Kidney (tissue), 14 donors: ENCODE measurements around the gene APOL1. TPM values are rescaled to one million over a fixed set of nuclear protein-coding genes. Genes with fewer than 3 reads are reported as not detected.

Source experiments
- DNase-seq, 5 donors: peaks; one replicate each; pipeline ENCODE4 v3.0.0-alpha.2; 2013 to 2020
- FAIRE-seq: peaks from 2 replicates; lab custom pipeline; 2012; peaks lifted over from hg19 to GRCh38; lab: Jason Lieb, UNC
- H3K27ac ChIP-seq, 2 donors: one replicate each; pipeline ENCODE4 v1.7.0; 2013; ENCODE audit warnings: low read depth in 2 of 2, low read length in 2 of 2, inconsistent platforms in 1 of 2
- H3K27me3 ChIP-seq: one replicate; pipeline ENCODE4 v1.7.1; 2013; ENCODE audit warnings: low read length, inconsistent platforms; ENCODE audit not compliant: control insufficient read depth, insufficient read depth
- H3K36me3 ChIP-seq, 3 donors: one replicate each; pipeline versions ENCODE4 v1.7.0 to v1.7.1; 2013; ENCODE audit warnings: low read length in 3 of 3, control low read depth in 1 of 3, inconsistent platforms in 1 of 3; ENCODE audit not compliant: insufficient read depth in 3 of 3, control insufficient read depth in 2 of 3
- H3K4me1 ChIP-seq, 3 donors: one replicate each; pipeline versions ENCODE4 v1.7.0 to v1.7.1; 2013; ENCODE audit warnings: low read length in 3 of 3, inconsistent platforms in 1 of 3, low read depth in 1 of 3; ENCODE audit not compliant: control insufficient read depth in 2 of 3, insufficient read depth in 2 of 3
- H3K4me3 ChIP-seq, 3 donors: one replicate each; pipeline versions ENCODE4 v1.7.0 to v1.8.1; 2013; ENCODE audit warnings: low read length in 3 of 3, control low read depth in 1 of 3, inconsistent platforms in 1 of 3
- H3K9ac ChIP-seq, 3 donors: one replicate each; pipeline versions ENCODE4 v1.7.0 to v1.7.1; 2013; ENCODE audit warnings: low read length in 3 of 3, control low read depth in 1 of 3, inconsistent platforms in 1 of 3
- H3K9me3 ChIP-seq, 3 donors: one replicate each; pipeline versions ENCODE4 v1.7.0 to v1.7.1; 2013; ENCODE audit warnings: low read length in 3 of 3, control low read depth in 1 of 3, inconsistent platforms in 1 of 3; ENCODE audit not compliant: control insufficient read depth in 2 of 3, insufficient read depth in 1 of 3
- CTCF ChIP-seq: IDR thresholded peaks from 3 replicates; pipeline ENCODE4 v1.5.1; 2012; ENCODE audit warnings: mild to moderate bottlenecking, moderate library complexity, borderline replicate concordance; ENCODE audit not compliant: insufficient read depth; ENCODE audit errors: extremely low read depth
- intact Hi-C: fragments of 100-400 bp; cut with DNase I; formaldehyde crosslinking; loops from one replicate; pipeline ENCODE4 v1.11.1; 2022
- microRNA-seq: library from miRNA; unstranded; fragments of <30 nt; microRNA quantifications from one replicate; pipeline ENCODE4 v1.2.0, GENCODE V29; 2020
- polyA plus RNA-seq: library from polyadenylated mRNA; stranded (reverse); fragments of 350-450 nt; fragmentation: Illumina TruSeq; extraction: RNeasy Lipid Tissue Mini Kit (QIAGEN cat#74804); gene quantifications from one replicate; pipeline ENCODE4 v1.2.3, GENCODE V29; 2014; ENCODE audit warnings: low read depth, low replicate concordance; ENCODE audit not compliant: insufficient read depth
- total RNA-seq: library from RNA; stranded (reverse); fragmentation: NEBNext Ultra II Directional; extraction: Animal tissue kit (Norgen Biotek cat#: 25700); gene quantifications from one replicate; pipeline ENCODE4 v1.2.1, GENCODE V29; 2021
- donor health status: control.
- donor health status: control.
- donor health status: control.
- donor health status: control.
- donor health status: control.
- donor health status: DM: yes; HTN: yes; CAD: no.
- donor health status: Normal renal cell carcinoma (clear cell type).

The APOL1 gene
- total and polyA plus RNA-seq, 2 donors from 2014 or later, result 51.8 to 160 TPM

- DNase-seq, result no peak
- no peaks in the 10 kb centered on the region for H3K4me1 ChIP-seq
- no peak overlapping the region for H3K27ac ChIP-seq
- intact Hi-C loops, result no loop called here
- TF ChIP-seq CTCF, result no peak
- no peak for FAIRE-seq
- no peaks in the 10 kb centered on the region for H3K27me3 ChIP-seq
- no peaks in the 10 kb centered on the region for H3K9me3 ChIP-seq
- no peak overlapping the region for H3K4me3 ChIP-seq
- no peak overlapping the region for H3K9ac ChIP-seq
- H3K36me3 ChIP-seq, result peaks cover 13 to 77% (median 50%) of the 10 kb centered on the region in 3 donors
Measured at GRCh38 chr22:36311386-36312085, 58.6 kb downstream of the APOL1 start.

- intact Hi-C loops, result no loop called here
- FAIRE-seq, result no peak
- H3K36me3 ChIP-seq, result peaks cover 11 to 84% (median 57%) of the 10 kb centered on the region in 3 donors
- no peak overlapping the region for H3K9ac ChIP-seq
- H3K4me1 ChIP-seq, result no peaks in the 10 kb centered on the region
- no peaks in the 10 kb centered on the region for H3K9me3 ChIP-seq
- H3K27ac ChIP-seq, result no peak overlapping the region
- H3K4me3 ChIP-seq, result no peak overlapping the region
- TF ChIP-seq CTCF, result no peak
- H3K27me3 ChIP-seq, result no peaks in the 10 kb centered on the region
- DNase-seq, result no peak
Measured at GRCh38 chr22:36315325-36315724, 62.4 kb downstream of the APOL1 start.

- Histone ChIP-seq H3K9me3 (no peaks in the 10 kb centered on the region), H3K4me3 (no peak overlapping the region), H3K9ac (no peak overlapping the region), H3K27me3 (no peaks in the 10 kb centered on the region), H3K27ac (no peak overlapping the region), H3K36me3 (peaks cover 11 to 84% (median 55%) of the 10 kb centered on the region in 3 donors), H3K4me1 (no peaks in the 10 kb centered on the region)
- DNase-seq, result no peak
- no peak for FAIRE-seq
- TF ChIP-seq CTCF, result no peak
- intact Hi-C loops, result no loop called here
Measured at GRCh38 chr22:36316419-36316818, 63.5 kb downstream of the APOL1 start.

Small RNA genes within 50 kb of the gene (microRNA-seq; reads per million reads assigned to microRNA genes)
- not detected for gene MIR6819

Other genes starting within 250 kb of the APOL1 start
- 68.6 TPM for gene RBFOX2, start 224.3 kb upstream of the APOL1 start, total RNA-seq
- 17.2 TPM for gene RBFOX2, start 224.3 kb upstream of the APOL1 start, polyA plus RNA-seq
- gene APOL3, start 92.4 kb upstream of the APOL1 start, total RNA-seq, result 43.7 TPM
- gene APOL3, start 92.4 kb upstream of the APOL1 start, polyA plus RNA-seq, result 25.1 TPM
- gene APOL4, start 51.3 kb upstream of the APOL1 start, total RNA-seq, result 8.7 TPM
- gene APOL4, start 51.3 kb upstream of the APOL1 start, polyA plus RNA-seq, result 6.1 TPM
- gene APOL2, start 13.6 kb upstream of the APOL1 start, total RNA-seq, result 48.8 TPM
- 34.8 TPM for gene APOL2, start 13.6 kb upstream of the APOL1 start, polyA plus RNA-seq
- 655 TPM for gene MYH9, start 134.8 kb downstream of the APOL1 start, total RNA-seq
- gene MYH9, start 134.8 kb downstream of the APOL1 start, polyA plus RNA-seq, result 85.2 TPM
- 72.8 TPM for gene TXN2, start 228.5 kb downstream of the APOL1 start, total RNA-seq
- gene TXN2, start 228.5 kb downstream of the APOL1 start, polyA plus RNA-seq, result 194 TPM